H1 (cell line): ENCODE results near the gene PCAT7. TPM values are rescaled to one million over a fixed set of nuclear protein-coding genes. Genes with fewer than 3 reads are reported as not detected.

Source experiments
- TBP ChIP-seq: IDR thresholded peaks from 2 replicates; pipeline ENCODE4 v1.6.1; 2011; ENCODE audit warnings: low read depth, low read length, improper control_type of control experiment
- polyA plus RNA-seq, 7 experiments: library from polyadenylated mRNA; depleted of rRNA in 3 of 7; stranded (reverse) in 5 of 7; unstranded in 2 of 7; fragments of >200 nt in 5 of 7; fragments of 200-250 nt in 2 of 7; gene quantifications; 1 replicate in 5 of 7; 2 replicates in 1 of 7; 4 replicates in 1 of 7; pipeline versions ENCODE4 v1.2.1 to v1.2.3, GENCODE V29; 2011 to 2013; ENCODE audit warnings: missing spikeins in 2 of 7, mixed read lengths in 2 of 7
- total RNA-seq: library from RNA; stranded (reverse); fragmentation: NEBNext Ultra II Directional; extraction: Animal tissue kit (Norgen Biotek cat#: 25700); gene quantifications from 2 replicates; pipeline ENCODE4 v1.2.1, GENCODE V29; 2021

The PCAT7 gene
- total and polyA plus RNA-seq, 2 of the 8 experiments (the other 6 are each of a cell fraction or from before 2014, with no cell fraction given), result 3.2 to 4.1 TPM

DNA sequence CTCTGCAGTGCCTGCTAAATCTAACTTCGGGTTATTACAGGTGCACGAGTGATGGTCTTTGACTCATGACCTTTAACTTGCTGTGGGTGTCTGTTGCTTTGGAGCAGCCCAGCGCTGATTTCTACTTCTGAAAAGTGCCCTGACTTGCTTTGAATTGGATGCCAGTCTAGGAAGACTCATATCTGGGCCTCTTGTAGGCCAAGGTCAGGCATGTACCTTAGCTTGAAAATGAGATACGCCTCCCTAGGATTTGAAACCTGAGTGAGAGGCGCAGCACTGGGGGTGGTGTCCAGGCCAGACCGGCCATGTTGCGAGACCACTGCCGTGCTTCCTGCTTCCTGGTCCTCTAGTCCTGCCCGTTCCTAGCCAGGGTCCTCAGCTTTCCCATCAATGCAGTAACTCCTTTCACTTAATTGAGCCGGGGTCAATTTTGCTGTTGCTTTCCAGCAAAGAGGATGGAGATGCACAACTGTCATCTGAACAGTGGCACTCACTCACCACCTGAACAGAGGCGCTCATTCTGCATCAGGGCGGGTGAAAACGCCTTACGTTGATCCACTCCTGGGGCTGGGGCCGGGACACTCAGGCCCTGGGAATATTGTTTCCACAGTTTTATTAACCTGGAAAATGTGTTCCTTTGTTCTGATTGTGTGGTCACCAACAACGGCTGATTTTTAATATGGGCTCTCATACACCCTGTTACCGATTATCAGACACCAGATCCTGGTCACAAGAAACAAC, 14.3 kb downstream of the PCAT7 start (continued):
- no peak for TF ChIP-seq TBP
- TF ChIP-seq, all 59 proteins: peak for 0
